Coronary artery (tissue), 2 donors: ENCODE data around the gene PADI1.
A peak's percentile ranks its signal among the peaks of the same experiment; 100 is the strongest.

Experiments used
- DNase-seq: peaks from one replicate; pipeline ENCODE4 v3.0.0-alpha.2; 2017; ENCODE audit warnings: low spot score
- H3K27ac ChIP-seq, 2 donors: fragments of 200-600 bp; sonication (generic); one replicate each; pipeline ENCODE4 v1.5.1; 2016 to 2019
- H3K4me3 ChIP-seq: fragments of 200-600 bp; sonication (generic); 2 replicates; pipeline ENCODE4 v1.5.1; 2016; ENCODE audit warnings: mild to moderate bottlenecking, moderate library complexity
- CTCF ChIP-seq: fragments of 200-600 bp; sonication (generic); IDR thresholded peaks from one replicate; pipeline ENCODE4 v1.5.1; 2019; ENCODE audit warnings: antibody characterized with exemption

Gene PADI1

GRCh38 chr1:17188217-17188616, 16.7 kb upstream of the PADI1 start:
- no peak overlapping the region for H3K4me3 ChIP-seq
- no peak for DNase-seq
- no peak for TF ChIP-seq CTCF
- H3K27ac ChIP-seq: no peak overlapping the region

- no peak for TF ChIP-seq CTCF
- no peak overlapping the region for H3K4me3 ChIP-seq
- peak; percentile 3 for DNase-seq
- no peak overlapping the region for H3K27ac ChIP-seq
Measured at GRCh38 chr1:17188889-17189631, 15.9 kb upstream of the PADI1 start.

- no peak overlapping the region for H3K4me3 ChIP-seq
- H3K27ac ChIP-seq: no peak overlapping the region
- no peak for TF ChIP-seq CTCF
- peak; percentile 12 for DNase-seq
Measured at GRCh38 chr1:17189632-17189990, 15.3 kb upstream of the PADI1 start.

- no peak for TF ChIP-seq CTCF
- Histone ChIP-seq H3K4me3 (no peak overlapping the region), H3K27ac (peak overlapping the region in 1 of 2 donors; percentile 16)
- DNase-seq: peak; percentile 59
Measured at GRCh38 chr1:17190010-17190995, 14.6 kb upstream of the PADI1 start.

- TF ChIP-seq CTCF: no peak
- peak; percentile 4 for DNase-seq
- H3K4me3 ChIP-seq: no peak overlapping the region
- H3K27ac ChIP-seq: no peak overlapping the region
Measured at GRCh38 chr1:17191990-17192242, 13.0 kb upstream of the PADI1 start.

GRCh38 chr1:17192394-17193221, 12.3 kb upstream of the PADI1 start:
- no peak overlapping the region for H3K4me3 ChIP-seq
- no peak overlapping the region for H3K27ac ChIP-seq
- no peak for TF ChIP-seq CTCF
- DNase-seq: peak; percentile 40
